ENCODE measurements around the gene TMEM163. TPM values are rescaled to one million over a fixed set of nuclear protein-coding genes. Genes with fewer than 3 reads are reported as not detected.

TMEM163 gene
- total RNA-seq, 2 donors from 2014 or later, result 0.16 TPM; not detected in 1

GRCh38 chr2:134407154-134407890 lies 311.5 kb downstream of the TMEM163 start:
- H3K9me3 Mint-ChIP-seq, result no peaks in the 10 kb centered on the region
- ATAC-seq, result no peak
- H3K27ac Mint-ChIP-seq, result no peak overlapping the region
- peaks cover 0 to 8% of the 10 kb centered on the region in 2 donors for H3K36me3 Mint-ChIP-seq
- no peak for DNase-seq (ENCODE audit: low spot score in 2 of 2)

- Mint-ChIP-seq H3K36me3 (peaks cover 0 to 8% of the 10 kb centered on the region in 2 donors), H3K9me3 (no peaks in the 10 kb centered on the region), H3K27ac (no peak overlapping the region)
- DNase-seq (ENCODE audit: low spot score in 2 of 2) (no peak), ATAC-seq (no peak)
These were observed 312.1 kb downstream of the TMEM163 start for GRCh38 chr2:134406736-134407135.

GRCh38 chr2:134406311-134406710 lies 312.5 kb downstream of the TMEM163 start:
- no peaks in the 10 kb centered on the region for H3K9me3 Mint-ChIP-seq
- H3K27ac Mint-ChIP-seq, result no peak overlapping the region
- no peak for ATAC-seq
- no peak for DNase-seq (ENCODE audit: low spot score in 2 of 2)
- H3K36me3 Mint-ChIP-seq, result peaks cover 0 to 8% of the 10 kb centered on the region in 2 donors

Other genes starting within 250 kb of the TMEM163 start
- not detected for gene ACMSD, start 119.6 kb upstream of the TMEM163 start, total RNA-seq
- 10 to 100 TPM; 34.0 to 40.2 TPM for gene CCNT2, start 199.8 kb upstream of the TMEM163 start, total RNA-seq